HG03196 (cell line): ENCODE data around the gene PCDH8.

Experiments used
- ATAC-seq: cut with Tn5 transposase; IDR thresholded peaks from one replicate; pipeline ENCODE4 v1.9.1; 2021; ENCODE audit not compliant: unreplicated experiment

PCDH8 gene

DNA sequence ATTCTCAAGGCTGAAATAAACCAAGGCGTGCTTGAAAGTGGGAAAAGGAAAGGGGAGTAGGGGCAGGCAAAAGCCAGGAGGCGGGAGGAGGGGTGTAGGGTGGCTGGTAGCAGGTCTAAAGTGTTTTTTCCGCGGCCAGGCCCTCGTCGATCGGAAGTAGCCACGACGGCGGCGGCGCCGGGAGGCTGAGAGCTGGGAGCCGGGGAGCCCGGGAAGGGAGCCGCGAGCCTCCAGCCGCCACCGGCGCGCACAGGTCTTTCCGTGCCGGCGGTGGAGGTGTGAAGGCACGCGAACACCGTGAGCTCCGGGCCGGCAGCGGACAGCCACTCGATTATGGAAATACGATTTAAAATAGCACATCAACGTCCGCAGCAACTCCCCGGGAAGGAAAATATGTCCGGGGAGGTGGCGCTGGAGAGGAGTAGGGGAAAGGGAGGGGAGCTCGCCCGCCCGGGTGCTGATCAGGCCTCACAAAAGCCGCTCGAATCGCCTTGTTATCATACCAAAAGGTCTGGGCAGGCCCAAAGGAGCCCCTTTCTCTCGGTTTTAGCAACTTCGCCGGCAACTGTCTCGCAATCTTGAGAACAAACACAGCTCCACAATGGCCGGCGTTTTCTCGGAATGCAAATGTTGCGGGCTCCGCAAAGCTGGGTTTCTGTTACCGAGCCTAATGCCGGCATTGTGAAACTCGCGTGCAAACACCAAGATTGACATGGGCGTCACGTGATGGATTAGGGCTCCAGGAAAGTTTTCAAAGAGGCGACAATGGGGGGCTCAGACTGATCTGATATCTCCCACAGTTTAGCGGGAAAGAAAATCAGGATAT is 2.9 kb upstream of the PCDH8 start:
- peak; percentile 79 for ATAC-seq

DNA sequence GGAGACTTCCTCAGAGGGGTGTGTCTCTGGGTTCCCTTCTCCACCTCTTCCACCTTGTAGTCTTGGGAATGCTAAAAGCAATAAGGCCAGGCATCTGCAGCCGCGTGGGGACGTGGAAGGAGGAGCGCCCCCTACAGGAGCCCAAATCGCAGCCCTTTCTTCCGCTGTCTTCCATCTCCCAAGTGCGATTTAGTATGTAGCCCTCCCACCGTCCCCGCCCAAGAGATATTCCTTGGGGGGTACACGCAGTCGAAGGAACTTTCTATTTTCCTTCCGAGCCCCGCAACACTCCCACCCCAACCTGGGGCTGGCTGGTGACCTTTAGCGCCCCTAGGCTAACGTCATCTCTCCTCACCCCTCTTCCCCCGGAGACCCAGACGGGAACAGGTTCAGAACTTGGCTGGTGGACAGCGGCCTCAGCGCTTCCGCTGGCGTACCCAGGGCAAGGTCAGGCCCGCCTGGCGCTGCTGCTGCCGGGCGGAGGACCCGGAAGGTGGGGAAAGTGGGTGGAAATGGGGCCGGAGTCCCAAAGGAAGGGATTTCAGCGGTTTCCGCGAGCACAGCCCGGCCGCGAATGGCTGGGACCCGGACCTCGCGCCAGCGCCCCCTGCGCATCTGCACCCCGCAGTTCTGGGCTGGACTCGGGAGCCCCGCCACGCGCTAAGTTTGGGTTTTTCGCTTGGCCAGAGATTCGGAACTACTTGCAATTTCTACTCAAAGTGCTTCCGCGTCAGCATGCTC is 2.1 kb upstream of the PCDH8 start:
- ATAC-seq = no peak

DNA sequence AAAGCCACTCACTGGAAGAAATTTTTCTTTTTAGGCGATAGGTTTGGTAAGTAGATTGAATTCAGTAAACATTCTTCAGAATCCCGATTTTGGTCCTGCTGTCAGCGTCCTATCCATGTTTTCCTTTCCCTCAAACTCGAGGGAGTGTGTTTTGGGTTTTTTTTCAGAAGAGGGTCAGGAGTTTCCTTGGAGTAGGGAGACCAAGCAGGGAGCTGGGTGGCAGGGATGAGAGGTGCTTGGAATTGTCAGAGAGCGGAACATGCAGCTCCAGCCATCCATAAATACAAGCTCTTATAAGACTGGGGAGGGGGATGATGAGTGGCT is 1.6 kb upstream of the PCDH8 start:
- ATAC-seq = no peak

DNA sequence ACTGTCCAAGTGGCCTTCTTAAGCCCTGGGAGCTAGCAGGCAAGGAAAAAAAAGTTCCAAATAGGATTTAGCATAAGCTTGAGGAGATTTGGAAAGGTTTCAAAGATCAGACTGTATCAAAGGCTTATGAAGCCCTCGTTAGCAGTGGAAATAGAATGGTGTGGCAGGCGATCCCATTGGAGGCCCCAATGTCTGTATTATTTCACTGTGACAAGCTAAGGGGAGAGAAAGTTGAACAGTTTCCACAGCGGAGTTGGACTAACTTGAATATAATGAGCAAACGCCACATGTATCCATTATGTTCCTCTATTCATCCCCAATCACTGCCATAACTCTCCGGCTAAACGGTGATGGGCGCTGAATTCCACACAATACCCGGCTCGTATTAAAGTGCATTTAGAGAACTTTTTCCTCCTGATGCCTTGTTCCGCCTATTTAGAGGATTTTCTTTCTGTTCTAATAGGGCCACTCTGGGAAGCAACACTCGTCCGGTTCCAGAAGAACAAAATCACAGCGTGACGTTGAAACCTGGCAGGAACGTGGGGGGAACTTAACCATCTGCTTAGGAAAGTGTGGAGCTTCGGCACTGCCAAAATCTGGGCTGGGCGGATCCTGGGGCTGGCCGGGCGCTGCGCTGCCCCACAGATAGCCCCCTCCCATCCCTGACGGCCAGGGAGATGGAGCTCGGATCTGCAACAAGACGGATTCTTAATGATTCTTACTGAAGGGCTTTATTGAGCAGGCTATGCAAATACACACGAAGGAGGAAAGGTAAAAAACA is 1.0 kb upstream of the PCDH8 start:
- ATAC-seq = no peak

DNA sequence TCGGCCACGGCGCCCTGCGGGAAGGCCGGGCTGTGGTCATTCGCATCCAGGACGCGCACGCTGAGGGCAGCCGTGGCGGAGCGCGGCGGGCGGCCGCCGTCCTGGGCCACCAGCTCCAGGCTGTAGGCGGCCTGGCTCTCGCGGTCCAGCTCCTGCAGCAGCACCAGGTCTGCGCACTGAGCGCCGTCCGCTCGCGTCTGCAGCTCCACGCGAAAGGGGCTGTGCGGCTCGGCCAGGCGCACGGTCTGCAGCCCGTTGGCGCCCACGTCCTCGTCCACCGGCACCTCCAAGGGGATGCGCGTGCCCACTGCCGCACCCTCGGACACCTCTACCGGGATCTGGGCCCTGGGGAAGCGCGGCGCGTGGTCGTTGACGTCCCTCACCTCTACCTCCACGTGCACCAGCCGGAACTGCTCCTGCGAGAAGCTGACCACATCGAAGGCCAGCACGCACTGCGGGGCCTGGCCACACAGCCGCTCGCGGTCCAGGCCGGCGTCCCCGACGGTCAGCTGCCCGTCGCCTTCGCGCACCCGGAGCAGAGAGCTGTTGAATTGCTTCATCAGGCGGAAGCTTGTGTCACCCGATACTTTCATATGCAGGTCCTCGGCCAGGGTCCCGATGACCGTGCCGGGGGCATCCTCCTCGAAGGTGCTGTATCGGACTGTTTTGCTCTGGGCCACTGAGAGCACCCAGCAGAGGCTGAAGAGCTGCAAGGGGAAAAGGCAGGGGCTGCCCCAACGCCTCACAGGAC is 583 bp downstream of the PCDH8 start:
- no peak for ATAC-seq

DNA sequence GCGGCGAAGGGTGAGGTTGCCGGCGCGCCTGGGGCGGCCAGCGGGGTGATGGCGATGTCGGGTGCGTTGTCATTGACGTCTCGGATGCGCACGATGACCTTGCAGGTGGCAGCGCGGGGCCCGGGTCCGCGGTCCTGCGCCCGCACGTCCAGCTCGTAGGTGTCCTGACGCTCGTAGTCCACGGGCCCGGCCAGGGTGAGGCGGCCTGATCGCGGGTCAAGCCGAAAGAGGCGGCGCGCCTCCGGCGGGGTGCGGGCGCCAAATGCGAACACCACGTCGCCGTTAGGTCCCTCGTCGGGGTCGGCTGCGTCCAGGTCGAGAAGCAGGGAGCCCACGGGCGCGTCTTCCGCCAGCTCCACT is 1.1 kb downstream of the PCDH8 start:
- ATAC-seq = no peak

DNA sequence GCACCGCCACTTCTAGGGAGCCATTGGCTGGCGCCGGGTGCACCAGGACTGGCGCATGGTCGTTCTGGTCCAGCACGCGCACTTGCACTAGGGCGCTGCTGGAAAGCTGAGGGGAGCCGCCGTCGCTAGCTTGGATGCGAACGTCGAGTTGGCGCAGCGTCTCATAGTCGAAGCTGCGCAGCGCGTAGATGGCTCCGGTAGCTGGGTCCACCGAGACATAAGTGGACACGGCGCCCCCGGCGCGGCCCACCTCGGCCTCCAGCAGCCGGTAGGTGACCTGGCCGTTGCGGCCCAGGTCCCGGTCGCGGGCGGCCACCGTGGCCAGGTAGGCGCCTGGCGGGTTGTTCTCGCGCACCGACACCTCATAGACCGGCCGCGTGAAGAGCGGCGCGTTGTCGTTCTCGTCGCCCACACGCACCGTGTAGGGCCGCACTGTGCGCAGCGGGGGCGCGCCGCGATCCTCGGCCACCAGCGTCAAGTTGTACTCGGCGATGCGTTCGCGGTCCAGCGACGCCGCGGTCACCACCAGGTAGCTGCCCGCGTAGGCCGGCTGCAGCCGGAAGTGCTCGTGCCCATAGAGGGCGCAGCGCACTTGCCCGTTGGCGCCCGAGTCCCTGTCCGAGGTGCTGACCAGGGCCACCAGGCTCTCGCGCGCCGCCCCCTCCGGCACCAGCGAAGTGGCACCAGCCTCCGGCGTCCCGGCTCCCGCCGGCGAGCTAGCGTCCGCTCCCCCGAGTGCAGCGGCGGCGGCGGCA is 1.7 kb downstream of the PCDH8 start:
- no peak for ATAC-seq

DNA sequence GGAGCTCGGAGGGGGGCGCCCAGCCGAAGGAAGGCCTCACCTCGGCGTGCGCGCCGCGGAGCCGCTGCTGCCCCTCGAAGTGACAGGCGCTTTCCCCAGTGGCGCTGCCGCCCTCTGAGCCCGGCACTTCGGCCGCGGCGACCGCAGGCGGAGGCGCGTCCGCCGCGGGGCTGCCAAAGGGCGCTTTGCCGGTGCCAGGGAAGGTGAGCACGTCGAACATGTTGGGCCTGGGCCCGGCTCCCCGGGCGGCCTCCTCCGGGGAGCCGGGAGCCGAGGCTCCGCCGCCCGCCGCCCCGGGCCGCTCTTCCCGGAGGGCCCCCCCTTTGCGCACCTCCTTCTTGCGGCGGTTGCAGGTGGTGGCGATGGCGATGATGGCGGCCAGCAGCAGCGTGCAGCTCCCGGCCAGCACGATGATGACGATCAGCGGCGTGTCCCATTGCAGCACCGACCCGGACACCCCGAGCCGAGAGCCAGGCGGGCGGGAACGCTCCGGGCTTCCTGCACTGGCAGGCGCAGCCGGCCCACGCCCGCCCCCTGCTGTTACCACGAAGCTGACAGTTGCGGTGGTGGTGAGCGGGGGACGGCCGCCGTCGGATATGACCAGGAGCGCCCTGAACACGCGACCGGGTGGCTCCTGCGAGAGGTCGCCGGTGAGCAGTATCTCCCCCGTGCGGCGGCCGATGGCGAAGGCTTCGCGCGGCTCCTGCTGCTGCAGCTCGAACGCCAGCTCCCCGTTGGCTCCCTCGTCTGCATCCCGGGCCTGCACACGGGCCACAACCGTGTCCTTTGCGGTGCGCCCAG is 2.5 kb downstream of the PCDH8 start:
- no peak for ATAC-seq

DNA sequence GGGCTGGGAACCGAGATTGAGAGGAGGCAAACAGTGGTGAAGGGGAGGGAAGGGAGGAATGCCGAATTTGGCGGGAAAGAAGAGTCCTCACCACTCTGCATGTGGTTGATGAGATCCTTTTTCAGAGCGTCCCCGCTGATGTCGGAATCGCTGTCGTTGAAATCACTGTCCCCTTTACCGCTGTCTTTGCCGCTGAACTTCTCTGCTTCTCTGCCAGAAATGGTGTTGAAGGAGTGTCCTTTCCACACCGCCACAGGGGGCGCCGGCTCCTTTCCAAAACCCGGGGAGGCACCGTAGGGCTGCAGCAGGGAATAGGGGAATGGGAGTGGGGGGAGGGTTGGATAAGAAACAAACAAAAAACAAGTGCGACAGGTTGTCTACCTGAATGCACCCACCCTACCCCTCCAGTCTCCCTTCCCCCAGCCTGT is 3.1 kb downstream of the PCDH8 start:
- no peak for ATAC-seq

DNA sequence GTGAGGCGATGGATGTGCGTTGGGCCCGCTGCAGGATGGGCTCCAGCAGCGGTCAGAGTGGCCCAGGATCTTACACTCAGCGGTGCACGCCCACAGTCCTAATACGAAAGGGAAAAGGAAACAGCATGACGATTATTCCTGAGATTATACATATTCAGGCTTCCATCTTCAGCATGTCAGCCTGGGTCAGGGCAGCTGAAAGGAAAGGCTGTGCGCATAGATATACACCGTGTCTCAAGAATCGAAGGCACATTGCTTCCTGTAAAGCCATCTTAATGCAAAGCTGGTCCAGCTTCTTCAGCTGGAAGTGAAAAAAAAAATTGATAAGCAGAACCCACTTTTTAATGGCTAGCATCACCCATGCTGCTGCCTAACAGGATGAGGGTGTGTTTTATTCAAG is 3.6 kb downstream of the PCDH8 start:
- no peak for ATAC-seq

DNA sequence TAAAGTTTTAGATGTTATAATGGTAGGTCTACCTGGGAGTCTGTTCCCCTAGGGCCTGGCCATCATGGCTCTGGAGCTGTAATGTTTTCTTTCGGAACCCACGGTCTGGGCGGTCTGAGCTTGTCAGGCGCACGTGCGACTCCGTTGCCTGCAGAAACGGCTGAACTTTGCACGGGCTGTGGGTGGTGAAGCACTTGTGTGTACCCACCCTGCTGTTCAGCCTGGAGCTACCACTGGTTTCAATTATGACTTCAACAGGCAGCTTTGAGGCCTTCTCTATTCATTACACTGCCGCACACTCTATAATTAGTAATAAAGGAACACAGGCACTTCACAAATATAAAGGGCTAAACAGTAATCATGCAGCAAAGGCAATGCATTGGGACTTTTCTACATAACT is 6.0 kb downstream of the PCDH8 start:
- no peak for ATAC-seq

DNA sequence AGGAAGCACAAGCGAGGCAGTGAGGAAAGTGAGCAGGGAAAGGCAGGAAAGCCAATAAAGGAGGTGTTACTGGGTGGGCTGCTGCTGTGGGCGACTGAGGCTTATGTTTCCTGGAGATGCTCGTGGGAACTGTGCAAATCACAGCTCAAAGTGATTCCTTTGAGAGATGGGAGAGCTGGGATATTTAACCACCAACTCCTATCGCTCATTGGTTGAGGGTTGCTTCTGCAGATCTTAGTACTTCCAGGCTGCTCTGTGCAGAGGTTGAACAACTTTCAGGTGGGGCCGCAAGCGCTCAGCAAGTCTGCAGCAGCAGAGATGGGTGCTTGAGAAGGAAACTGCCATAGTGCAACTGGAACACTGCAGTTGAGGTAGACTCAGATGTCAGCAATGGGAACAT is 8.4 kb downstream of the PCDH8 start:
- no peak for ATAC-seq

DNA sequence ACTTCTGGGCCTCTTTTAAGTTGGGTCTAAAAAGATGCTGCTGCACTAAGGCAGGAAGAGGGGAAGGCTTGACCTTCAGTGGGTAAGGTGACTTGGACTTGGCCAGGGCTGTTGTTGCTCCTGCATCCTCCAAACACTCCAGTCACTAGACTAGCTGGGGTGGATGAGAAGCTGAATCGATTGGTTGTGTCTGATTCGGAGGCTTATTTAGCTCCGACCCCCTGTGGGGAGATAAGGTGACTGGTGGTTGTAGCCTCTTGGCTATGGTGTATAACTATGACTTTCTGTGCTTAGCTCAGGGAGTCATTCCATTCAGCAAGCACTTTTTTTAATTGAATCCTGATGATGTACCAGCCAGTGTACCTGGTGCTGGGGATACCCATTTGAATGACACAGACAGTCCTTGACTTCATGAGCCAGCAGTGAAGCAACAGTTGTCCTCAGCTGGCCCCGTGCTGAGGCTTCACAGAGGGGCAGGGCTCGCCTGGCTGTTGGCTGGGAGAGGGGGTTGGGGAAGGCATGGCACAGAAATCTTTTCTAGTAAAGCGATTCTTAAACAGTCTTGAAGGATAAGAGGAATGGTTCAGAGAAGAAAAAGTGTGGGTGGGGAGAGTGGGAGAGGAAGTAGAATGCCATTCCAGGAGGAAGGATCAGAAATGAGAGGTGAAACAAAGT is 9.9 kb downstream of the PCDH8 start:
- no peak for ATAC-seq

DNA sequence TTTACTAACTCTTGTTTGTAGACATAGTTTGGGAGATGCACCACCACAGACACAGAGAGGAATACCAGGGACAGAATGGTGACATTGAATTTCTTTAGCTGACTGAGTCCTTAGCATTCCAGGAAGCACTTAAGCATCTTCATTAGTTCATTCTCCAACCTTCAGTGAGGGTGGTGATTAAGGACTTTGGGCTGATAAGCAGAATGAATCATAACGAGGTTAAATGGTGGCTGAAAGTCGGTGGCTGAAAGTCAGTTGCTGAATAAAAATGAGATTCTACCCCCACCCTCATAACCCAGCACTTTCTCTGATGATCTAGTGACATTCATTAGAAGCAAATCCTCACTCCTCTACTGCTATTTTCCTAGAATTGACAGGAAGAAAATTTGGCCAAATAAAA is 10.6 kb downstream of the PCDH8 start:
- ATAC-seq = no peak

DNA sequence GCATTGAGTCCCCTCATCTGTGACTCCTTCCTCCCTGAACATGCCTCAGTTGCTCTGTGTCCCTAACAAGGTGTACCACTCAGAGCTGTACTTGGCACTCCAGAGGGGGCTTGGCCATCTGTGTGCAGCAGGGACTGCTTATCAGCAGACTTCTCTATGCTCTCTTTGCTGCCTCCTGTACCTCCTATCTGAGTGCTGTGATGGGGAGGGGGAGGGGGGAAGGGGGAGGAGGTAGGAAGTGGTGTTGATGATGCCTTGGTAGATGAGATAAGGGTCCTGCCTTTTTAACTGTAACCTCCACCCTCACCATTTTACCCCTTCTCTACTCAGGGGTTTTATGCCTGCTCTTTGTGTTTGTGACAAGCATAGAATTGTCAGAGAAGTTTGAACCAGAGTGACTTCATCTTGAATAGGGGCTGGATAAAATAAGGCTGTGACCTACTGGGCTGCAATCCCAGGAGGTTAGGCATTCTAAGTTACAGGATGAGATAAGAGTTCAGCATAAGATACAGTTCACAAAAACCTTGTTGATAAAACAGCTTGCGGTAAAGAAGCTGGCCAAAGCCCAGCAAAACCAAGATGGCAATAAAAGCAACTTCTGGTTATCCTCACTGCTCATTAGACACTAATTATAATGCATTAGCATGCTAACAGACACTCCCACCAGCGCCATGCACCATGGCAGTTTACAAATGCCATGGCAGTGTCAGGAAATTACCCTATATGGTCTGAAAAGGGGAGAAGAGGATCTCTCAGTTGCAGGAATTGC is 13.2 kb downstream of the PCDH8 start:
- no peak for ATAC-seq

DNA sequence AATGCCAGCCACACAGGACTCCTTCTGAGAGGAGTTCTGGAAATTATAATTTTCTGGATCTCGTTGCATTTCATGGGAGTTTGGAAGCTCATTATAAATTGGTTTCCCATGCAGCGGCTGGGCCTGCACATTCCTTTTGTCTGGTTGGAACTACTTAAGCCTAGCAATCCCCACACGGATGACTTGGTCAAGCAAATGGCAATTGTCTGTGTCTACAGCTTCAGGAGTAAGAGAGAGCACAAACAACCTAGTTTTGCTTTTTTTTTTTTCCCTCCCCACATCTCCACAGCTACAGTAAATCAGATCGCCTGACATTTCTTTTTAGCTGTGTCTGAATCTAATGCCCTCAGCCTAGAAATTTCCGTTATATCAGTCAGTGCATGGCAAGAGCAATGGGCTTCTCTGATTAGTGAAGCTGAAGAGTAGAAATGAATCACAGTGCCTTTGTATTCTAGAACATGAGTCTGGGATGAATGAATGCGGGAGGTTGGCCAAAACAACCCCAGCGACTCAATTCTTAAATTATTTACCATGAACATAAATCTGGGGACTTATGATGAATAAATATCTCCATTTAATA is 15.1 kb downstream of the PCDH8 start:
- ATAC-seq = no peak

DNA sequence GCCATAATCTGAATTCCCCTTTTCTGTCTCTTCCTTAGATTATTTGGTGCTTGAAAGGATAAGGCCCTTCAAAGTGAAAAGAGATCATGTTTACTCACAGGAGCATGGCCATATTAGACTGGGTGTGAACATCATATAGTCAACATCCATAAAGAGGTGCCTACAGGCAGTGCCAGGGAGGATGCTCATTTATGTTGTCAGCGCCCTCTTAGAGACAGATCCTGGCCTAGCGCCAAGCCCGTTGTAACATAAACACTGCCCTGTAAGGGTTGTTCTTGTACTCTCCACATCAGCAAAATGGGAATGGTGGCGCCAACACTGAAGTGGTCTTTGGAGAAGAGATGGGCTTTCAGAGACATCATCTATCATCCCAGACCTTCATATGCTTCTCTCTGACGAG is 16.1 kb downstream of the PCDH8 start:
- ATAC-seq = no peak

DNA sequence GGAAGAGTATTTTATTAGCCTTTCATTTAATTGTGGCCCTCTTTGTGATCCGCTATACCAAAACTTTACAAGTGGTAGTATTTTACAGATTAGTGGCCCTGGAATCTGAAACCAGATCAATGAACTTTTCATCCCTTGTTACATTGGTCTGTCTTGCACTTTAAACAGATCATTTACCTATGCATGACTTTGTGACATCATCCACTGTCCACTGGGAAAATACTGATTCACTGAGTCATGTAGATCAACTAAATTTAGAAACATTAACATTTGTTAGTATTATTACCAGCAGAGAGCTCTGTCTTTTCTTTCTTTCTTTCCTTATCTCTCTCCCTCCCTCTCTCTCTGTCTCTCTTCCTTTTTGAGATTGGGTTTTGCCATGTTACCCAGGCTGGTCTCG is 17.5 kb downstream of the PCDH8 start:
- no peak for ATAC-seq
